ENCODE data around the gene UQCRH.

UQCRH gene

DNA sequence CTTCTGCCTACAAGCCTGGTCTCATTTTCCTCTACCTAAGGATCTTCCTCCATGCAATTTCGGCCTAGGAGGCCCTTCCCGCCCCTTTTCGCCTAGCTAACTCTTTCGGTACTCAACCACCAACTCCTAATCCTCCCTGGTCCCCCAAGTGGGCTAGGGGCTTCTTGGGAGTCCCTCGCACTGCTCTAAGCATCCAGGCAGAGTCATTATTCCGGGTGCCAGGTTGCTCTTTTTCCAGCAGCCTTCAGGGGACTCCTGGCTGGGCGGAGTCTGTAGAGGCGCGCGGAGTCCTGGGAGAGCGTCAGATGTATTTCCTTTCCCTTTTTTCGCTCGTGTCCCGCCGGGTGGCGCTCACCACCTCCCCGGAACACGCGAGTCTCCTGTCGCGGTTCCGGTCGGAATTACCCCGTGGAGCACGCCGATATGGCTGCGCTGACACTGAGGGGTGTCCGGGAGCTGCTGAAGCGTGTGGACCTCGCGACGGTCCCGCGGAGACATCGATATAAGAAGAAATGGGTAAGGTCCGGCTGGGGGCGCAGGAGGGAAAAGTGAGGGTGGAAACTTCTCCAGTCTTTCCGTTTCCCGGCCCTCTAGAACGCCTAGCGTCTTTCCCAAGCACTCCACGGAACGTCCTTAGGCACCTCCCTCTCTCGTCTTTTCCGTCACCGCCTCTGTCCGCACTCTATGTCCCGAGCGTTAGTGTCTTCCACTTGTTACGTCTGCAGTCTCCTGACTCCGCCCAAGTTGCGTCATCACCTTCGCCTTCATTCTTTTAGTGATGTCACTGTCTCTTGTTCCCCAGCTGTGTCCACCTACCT is 37.1 kb downstream of the UQCRH start, which contains the start of gene NSUN4 (continued):
- TF ChIP-seq FEZF1 (tag by site-specific recombination; IDR thresholded peaks at IDR 0.05) (peak; percentile 93), ZNF555 (tag by site-specific recombination; conservative IDR thresholded peaks at IDR 0.05) (no peak), OVOL3 (tag by site-specific recombination; IDR thresholded peaks at IDR 0.05) (no peak), ZNF510 (tag by site-specific recombination; IDR thresholded peaks at IDR 0.05; ENCODE audit: insufficient replicate concordance) (no peak), ZNF843 (tag by site-specific recombination; IDR thresholded peaks at IDR 0.05) (peak; percentile 58), ZNF549 (tag by site-specific recombination; IDR thresholded peaks at IDR 0.05) (no peak), ZNF521 (tag by site-specific recombination; IDR thresholded peaks at IDR 0.05) (no peak), ZNF473 (tag by site-specific recombination; IDR thresholded peaks at IDR 0.05) (no peak), ZFP37 (tag by site-specific recombination; IDR thresholded peaks at IDR 0.05) (peak; percentile 97), ZNF112 (tag by site-specific recombination; IDR thresholded peaks at IDR 0.05) (no peak), ZNF16 (tag by site-specific recombination; IDR thresholded peaks at IDR 0.05; ENCODE audit: low read depth) (no peak), ZNF654 (tag by site-specific recombination; IDR thresholded peaks at IDR 0.05; ENCODE audit: low read depth) (peak; percentile 17; the same call in 1 of the 2 replicates), ZNF785 (tag by site-specific recombination; IDR thresholded peaks at IDR 0.05) (peak; percentile 98), ZNF274 (IDR thresholded peaks at IDR 0.05; ENCODE audit: low read length) (no peak), ZNF274 (tag by site-specific recombination; IDR thresholded peaks at IDR 0.05; ENCODE audit: borderline replicate concordance) (no peak), YY2 (tag by site-specific recombination; IDR thresholded peaks at IDR 0.05) (peak; percentile 83; the same call in 1 of the 2 replicates), ZNF670 (tag by site-specific recombination; IDR thresholded peaks at IDR 0.05; ENCODE audit: low read depth) (0 out of 2 replicates have a peak, but pooled peaks have one; percentile 15), SP2 (tag by site-specific recombination; IDR thresholded peaks at IDR 0.05) (peak; percentile 81), ZBTB48 (tag by site-specific recombination; IDR thresholded peaks at IDR 0.05) (peak; percentile 85), ZNF837 (tag by site-specific recombination; IDR thresholded peaks at IDR 0.05) (no peak), KLF1 (tag by site-specific recombination; IDR thresholded peaks at IDR 0.05) (peak; percentile 47; the same call in 1 of the 2 replicates)
- TF ChIP-seq, protein P1, sequence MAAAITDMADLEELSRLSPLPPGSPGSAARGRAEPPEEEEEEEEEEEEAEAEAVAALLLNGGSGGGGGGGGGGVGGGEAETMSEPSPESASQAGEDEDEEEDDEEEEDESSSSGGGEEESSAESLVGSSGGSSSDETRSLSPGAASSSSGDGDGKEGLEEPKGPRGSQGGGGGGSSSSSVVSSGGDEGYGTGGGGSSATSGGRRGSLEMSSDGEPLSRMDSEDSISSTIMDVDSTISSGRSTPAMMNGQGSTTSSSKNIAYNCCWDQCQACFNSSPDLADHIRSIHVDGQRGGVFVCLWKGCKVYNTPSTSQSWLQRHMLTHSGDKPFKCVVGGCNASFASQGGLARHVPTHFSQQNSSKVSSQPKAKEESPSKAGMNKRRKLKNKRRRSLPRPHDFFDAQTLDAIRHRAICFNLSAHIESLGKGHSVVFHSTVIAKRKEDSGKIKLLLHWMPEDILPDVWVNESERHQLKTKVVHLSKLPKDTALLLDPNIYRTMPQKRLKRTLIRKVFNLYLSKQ (tag by site-specific recombination; IDR thresholded peaks at IDR 0.05; ENCODE audit: borderline replicate concordance) = no peak
- TF ChIP-seq, protein P2, sequence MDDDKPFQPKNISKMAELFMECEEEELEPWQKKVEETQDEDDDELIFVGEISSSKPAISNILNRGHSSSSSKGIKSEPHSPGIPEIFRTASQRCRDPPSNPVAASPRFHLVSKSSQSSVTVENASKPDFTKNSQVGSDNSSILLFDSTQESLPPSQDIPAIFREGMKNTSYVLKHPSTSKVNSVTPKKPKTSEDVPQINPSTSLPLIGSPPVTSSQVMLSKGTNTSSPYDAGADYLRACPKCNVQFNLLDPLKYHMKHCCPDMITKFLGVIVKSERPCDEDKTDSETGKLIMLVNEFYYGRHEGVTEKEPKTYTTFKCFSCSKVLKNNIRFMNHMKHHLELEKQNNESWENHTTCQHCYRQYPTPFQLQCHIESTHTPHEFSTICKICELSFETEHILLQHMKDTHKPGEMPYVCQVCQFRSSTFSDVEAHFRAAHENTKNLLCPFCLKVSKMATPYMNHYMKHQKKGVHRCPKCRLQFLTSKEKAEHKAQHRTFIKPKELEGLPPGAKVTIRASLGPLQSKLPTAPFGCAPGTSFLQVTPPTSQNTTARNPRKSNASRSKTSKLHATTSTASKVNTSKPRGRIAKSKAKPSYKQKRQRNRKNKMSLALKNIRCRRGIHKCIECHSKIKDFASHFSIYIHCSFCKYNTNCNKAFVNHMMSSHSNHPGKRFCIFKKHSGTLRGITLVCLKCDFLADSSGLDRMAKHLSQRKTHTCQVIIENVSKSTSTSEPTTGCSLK (tag by site-specific recombination; IDR thresholded peaks at IDR 0.05) = no peak
- TF ChIP-seq, protein P3, sequence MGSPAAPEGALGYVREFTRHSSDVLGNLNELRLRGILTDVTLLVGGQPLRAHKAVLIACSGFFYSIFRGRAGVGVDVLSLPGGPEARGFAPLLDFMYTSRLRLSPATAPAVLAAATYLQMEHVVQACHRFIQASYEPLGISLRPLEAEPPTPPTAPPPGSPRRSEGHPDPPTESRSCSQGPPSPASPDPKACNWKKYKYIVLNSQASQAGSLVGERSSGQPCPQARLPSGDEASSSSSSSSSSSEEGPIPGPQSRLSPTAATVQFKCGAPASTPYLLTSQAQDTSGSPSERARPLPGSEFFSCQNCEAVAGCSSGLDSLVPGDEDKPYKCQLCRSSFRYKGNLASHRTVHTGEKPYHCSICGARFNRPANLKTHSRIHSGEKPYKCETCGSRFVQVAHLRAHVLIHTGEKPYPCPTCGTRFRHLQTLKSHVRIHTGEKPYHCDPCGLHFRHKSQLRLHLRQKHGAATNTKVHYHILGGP (tag by site-specific recombination; IDR thresholded peaks at IDR 0.05) = no peak
- TF ChIP-seq, protein P4, sequence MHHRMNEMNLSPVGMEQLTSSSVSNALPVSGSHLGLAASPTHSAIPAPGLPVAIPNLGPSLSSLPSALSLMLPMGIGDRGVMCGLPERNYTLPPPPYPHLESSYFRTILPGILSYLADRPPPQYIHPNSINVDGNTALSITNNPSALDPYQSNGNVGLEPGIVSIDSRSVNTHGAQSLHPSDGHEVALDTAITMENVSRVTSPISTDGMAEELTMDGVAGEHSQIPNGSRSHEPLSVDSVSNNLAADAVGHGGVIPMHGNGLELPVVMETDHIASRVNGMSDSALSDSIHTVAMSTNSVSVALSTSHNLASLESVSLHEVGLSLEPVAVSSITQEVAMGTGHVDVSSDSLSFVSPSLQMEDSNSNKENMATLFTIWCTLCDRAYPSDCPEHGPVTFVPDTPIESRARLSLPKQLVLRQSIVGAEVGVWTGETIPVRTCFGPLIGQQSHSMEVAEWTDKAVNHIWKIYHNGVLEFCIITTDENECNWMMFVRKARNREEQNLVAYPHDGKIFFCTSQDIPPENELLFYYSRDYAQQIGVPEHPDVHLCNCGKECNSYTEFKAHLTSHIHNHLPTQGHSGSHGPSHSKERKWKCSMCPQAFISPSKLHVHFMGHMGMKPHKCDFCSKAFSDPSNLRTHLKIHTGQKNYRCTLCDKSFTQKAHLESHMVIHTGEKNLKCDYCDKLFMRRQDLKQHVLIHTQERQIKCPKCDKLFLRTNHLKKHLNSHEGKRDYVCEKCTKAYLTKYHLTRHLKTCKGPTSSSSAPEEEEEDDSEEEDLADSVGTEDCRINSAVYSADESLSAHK (tag by site-specific recombination; IDR thresholded peaks at IDR 0.05) = peak; percentile 19
- TF ChIP-seq, protein P5, sequence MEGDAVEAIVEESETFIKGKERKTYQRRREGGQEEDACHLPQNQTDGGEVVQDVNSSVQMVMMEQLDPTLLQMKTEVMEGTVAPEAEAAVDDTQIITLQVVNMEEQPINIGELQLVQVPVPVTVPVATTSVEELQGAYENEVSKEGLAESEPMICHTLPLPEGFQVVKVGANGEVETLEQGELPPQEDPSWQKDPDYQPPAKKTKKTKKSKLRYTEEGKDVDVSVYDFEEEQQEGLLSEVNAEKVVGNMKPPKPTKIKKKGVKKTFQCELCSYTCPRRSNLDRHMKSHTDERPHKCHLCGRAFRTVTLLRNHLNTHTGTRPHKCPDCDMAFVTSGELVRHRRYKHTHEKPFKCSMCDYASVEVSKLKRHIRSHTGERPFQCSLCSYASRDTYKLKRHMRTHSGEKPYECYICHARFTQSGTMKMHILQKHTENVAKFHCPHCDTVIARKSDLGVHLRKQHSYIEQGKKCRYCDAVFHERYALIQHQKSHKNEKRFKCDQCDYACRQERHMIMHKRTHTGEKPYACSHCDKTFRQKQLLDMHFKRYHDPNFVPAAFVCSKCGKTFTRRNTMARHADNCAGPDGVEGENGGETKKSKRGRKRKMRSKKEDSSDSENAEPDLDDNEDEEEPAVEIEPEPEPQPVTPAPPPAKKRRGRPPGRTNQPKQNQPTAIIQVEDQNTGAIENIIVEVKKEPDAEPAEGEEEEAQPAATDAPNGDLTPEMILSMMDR (tag by site-specific recombination; IDR thresholded peaks at IDR 0.05) = peak; percentile 99
- TF ChIP-seq, protein P6, sequence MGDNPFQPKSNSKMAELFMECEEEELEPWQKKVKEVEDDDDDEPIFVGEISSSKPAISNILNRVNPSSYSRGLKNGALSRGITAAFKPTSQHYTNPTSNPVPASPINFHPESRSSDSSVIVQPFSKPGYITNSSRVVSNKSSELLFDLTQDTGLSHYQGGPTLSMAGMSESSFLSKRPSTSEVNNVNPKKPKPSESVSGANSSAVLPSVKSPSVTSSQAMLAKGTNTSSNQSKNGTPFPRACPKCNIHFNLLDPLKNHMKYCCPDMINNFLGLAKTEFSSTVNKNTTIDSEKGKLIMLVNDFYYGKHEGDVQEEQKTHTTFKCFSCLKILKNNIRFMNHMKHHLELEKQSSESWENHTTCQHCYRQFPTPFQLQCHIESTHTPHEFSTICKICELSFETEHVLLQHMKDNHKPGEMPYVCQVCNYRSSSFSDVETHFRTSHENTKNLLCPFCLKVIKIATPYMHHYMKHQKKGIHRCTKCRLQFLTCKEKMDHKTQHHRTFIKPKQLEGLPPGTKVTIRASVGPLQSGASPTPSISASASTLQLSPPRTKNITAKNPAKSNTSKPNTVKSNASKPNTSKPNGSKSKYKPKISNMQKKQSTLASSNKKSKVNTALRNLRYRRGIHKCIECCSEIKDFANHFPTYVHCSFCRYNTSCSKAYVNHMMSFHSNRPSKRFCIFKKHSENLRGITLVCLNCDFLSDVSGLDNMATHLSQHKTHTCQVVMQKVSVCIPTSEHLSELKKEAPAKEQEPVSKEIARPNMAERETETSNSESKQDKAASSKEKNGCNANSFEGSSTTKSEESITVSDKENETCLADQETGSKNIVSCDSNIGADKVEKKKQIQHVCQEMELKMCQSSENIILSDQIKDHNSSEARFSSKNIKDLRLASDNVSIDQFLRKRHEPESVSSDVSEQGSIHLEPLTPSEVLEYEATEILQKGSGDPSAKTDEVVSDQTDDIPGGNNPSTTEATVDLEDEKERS (tag by site-specific recombination; IDR thresholded peaks at IDR 0.05) = peak; percentile 90; the same call in 1 of the 2 replicates
